ENCODE measurements around the gene SP6. TPM values are rescaled to one million over a fixed set of nuclear protein-coding genes. Genes with fewer than 3 reads are reported as not detected.

The SP6 gene
- polyA plus RNA-seq, 1 experiment = 0.04 TPM

DNA sequence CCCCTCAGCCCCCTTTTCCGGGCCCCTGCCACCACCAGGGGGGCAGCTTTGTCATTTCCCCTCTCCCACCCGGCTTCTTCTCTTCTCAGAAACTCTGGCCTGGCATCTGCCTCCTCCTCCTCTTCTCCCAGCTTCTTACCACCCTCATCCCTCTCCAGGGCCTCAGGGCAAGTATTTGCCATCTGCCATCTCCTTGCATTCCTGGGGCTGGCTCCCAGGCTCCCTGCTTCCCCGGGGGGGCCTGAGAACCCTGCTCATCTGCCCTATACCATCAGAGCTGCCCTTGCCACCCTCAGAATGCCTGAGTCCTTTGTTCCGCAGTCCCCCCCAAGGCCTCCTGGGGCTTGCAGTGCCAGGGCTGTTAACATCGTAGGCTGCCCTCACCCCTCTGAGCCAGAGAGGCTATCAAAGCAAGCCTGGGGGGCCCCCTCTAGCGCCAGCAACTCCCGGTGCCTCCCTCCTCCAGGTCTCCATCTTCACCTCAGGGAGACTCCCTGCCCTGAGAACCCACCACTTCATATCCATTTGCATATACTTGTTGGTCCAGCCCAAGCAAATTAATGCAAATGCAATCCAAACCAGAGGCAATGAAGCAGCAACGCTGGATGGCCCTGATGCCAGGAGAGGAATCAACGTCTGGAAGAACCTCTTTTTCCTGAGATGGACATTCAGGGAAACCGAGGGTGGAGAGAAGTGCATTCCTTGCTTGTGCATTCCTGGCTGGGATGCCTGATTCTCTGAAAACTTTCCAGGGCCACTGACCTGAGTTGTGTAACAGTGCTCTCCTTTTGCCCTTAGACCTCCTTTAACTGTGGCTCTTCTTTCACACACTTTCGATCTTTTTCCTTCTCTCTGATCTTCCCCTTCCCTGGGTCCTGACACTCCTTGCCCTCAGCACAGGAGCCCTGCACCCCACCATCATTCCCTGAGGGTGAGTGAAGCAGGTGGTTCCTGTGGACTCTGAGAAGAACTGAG, 24.3 kb upstream of the SP6 start:
- no peak for DNase-seq (ENCODE audit: low read depth, low spot score)
- TF ChIP-seq, protein P1, sequence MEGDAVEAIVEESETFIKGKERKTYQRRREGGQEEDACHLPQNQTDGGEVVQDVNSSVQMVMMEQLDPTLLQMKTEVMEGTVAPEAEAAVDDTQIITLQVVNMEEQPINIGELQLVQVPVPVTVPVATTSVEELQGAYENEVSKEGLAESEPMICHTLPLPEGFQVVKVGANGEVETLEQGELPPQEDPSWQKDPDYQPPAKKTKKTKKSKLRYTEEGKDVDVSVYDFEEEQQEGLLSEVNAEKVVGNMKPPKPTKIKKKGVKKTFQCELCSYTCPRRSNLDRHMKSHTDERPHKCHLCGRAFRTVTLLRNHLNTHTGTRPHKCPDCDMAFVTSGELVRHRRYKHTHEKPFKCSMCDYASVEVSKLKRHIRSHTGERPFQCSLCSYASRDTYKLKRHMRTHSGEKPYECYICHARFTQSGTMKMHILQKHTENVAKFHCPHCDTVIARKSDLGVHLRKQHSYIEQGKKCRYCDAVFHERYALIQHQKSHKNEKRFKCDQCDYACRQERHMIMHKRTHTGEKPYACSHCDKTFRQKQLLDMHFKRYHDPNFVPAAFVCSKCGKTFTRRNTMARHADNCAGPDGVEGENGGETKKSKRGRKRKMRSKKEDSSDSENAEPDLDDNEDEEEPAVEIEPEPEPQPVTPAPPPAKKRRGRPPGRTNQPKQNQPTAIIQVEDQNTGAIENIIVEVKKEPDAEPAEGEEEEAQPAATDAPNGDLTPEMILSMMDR (IDR thresholded peaks at IDR 0.05; ENCODE audit: low read depth, low read length) = no peak
- no peaks in the 10 kb centered on the region; the same call in 1 of the 2 replicates for H3K9me3 ChIP-seq (ENCODE audit: control insufficient read depth, insufficient read depth, low read length)
- CTCF ChIA-PET = interaction anchor here (0.8 to 0.9 kb wide), 2 partner anchors 17 to 34 kb away, joined by 3 read pairs; partner anchors contain the start of gene SCRN2
- peaks cover 23% of the 10 kb centered on the region for H3K27me3 ChIP-seq (ENCODE audit: control insufficient read depth, insufficient read depth, low read length)
- H3K27ac ChIP-seq (ENCODE audit: low read depth, low read length) = no peak overlapping the region
- no peak overlapping the region for H3K4me3 ChIP-seq (ENCODE audit: low read depth, low read length)
- POLR2A ChIA-PET = interaction anchor here (0.6 to 0.9 kb wide), 2 partner anchors 20 to 80 kb away, joined by 3 to 5 read pairs; no protein-coding TSS in a partner anchor

- peaks cover 29% of the 10 kb centered on the region for H3K27me3 ChIP-seq (ENCODE audit: control insufficient read depth, insufficient read depth, low read length)
Measured at GRCh38 chr17:47873200-47874090, 22.5 kb upstream of the SP6 start.

GRCh38 chr17:47872651-47873161, 21.7 kb upstream of the SP6 start:
- H3K27me3 ChIP-seq (ENCODE audit: control insufficient read depth, insufficient read depth, low read length) = peaks cover 29% of the 10 kb centered on the region
- no peak overlapping the region for H3K27ac ChIP-seq (ENCODE audit: low read depth, low read length)
- POLR2A ChIA-PET = interaction anchor here (1.6 kb wide), 1 partner anchor 10 kb away, joined by 5 read pairs; no protein-coding TSS in a partner anchor
- TF ChIP-seq, protein P1 (IDR thresholded peaks at IDR 0.05; ENCODE audit: low read depth, low read length) = no peak
- no peak for DNase-seq (ENCODE audit: low read depth, low spot score)
- no peaks in the 10 kb centered on the region; the same call in 1 of the 2 replicates for H3K9me3 ChIP-seq (ENCODE audit: control insufficient read depth, insufficient read depth, low read length)
- no peak overlapping the region for H3K4me3 ChIP-seq (ENCODE audit: low read depth, low read length)
- CTCF ChIA-PET = interaction anchor here (1.2 to 1.3 kb wide), 2 partner anchors 31 to 97 kb away, joined by 3 to 4 read pairs; no protein-coding TSS in a partner anchor

More at GRCh38 chr17:47873200-47874090, 22.5 kb upstream of the SP6 start:
- POLR2A ChIA-PET = interaction anchor here (1.6 kb wide), 1 partner anchor 10 kb away, joined by 5 read pairs; no protein-coding TSS in a partner anchor
- TF ChIP-seq, protein P1 (IDR thresholded peaks at IDR 0.05; ENCODE audit: low read depth, low read length) = no peak
- Histone ChIP-seq H3K4me3 (ENCODE audit: low read depth, low read length) (no peak overlapping the region), H3K9me3 (ENCODE audit: control insufficient read depth, insufficient read depth, low read length) (no peaks in the 10 kb centered on the region; the same call in 1 of the 2 replicates), H3K27ac (ENCODE audit: low read depth, low read length) (no peak overlapping the region)
- CTCF ChIA-PET = interaction anchor here (1.2 to 1.3 kb wide), 2 partner anchors 32 to 97 kb away, joined by 3 to 4 read pairs; no protein-coding TSS in a partner anchor
- no peak for DNase-seq (ENCODE audit: low read depth, low spot score)

DNA sequence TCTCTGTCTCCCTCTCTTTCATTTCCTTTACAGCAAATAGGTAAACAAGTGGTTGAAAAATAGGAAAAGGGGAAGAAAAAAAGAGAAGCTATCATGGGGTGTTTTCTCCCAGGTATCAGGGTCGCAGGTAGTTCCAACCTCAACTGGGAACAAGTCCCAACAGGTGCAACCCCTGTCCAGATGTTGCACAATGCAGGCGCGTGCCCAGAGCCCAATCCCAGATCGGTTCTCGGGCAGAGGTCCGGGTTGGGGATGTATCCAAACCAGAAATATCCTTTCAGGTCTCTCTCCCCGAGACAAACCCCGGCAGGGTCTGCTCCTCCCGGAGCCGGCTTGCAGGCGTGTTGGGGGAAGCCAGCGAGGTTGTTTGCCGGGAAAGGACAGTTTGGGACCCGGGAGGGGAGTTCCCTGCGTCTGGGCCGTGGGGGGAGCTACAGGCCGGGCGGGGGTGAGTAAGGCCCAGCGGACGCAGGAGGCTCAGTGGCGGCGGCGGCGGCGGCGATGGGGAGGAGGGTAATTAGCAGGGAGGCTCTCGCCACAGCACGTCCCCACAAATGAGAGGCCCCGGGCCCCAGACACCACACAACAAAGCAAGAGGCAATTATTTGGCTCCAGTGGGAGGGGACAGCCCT, 21.2 kb upstream of the SP6 start:
- POLR2A ChIA-PET = interaction anchor here (1.6 kb wide), 1 partner anchor 9 kb away, joined by 5 read pairs; no protein-coding TSS in a partner anchor
- H3K27ac ChIP-seq (ENCODE audit: low read depth, low read length) = no peak overlapping the region
- H3K27me3 ChIP-seq (ENCODE audit: control insufficient read depth, insufficient read depth, low read length) = peaks cover 29% of the 10 kb centered on the region
- no peaks in the 10 kb centered on the region; the same call in 1 of the 2 replicates for H3K9me3 ChIP-seq (ENCODE audit: control insufficient read depth, insufficient read depth, low read length)
- CTCF ChIA-PET = interaction anchor here (0.8 to 2.7 kb wide), 4 partner anchors 18 to 98 kb away, joined by 3 to 11 read pairs (median 4); no protein-coding TSS in a partner anchor
- TF ChIP-seq, protein P1 (IDR thresholded peaks at IDR 0.05; ENCODE audit: low read depth, low read length) = no peak
- H3K4me3 ChIP-seq (ENCODE audit: low read depth, low read length) = no peak overlapping the region
- DNase-seq (ENCODE audit: low read depth, low spot score) = no peak
